HCT116 (cell line): Measurements from ENCODE around the gene DDB1.

Experiments used
- CTCF ChIP-seq, 3 experiments: fragments of 200-600 bp in 1 of 3; sonication (generic) in 1 of 3; IDR thresholded peaks in 2 of 3; conservative IDR thresholded peaks in 1 of 3; 2 replicates each; pipeline ENCODE4 v1.5.1; 2012 to 2017; ENCODE audit warnings: low read depth in 2 of 3, low read length in 2 of 3, antibody characterized with exemption in 1 of 3, borderline replicate concordance in 1 of 3, control low read depth in 1 of 3, mild to moderate bottlenecking in 1 of 3, mixed read lengths in 1 of 3, mixed run types in 1 of 3, moderate library complexity in 1 of 3; ENCODE audit not compliant: insufficient read depth in 1 of 3
- EZH2 ChIP-seq: fragments of 200-600 bp; sonication (generic); IDR thresholded peaks from 2 replicates; pipeline ENCODE4 v1.6.1; 2017; ENCODE audit warnings: antibody characterized with exemption, mixed run types
- POLR2A ChIP-seq: IDR thresholded peaks from 2 replicates; pipeline ENCODE4 v1.7.0; 2011; ENCODE audit warnings: borderline replicate concordance; ENCODE audit not compliant: insufficient read depth, insufficient read length; ENCODE audit errors: extremely low read depth
- POLR2AphosphoS5 ChIP-seq: IDR thresholded peaks from 2 replicates; pipeline ENCODE4 v1.6.1; 2011; ENCODE audit warnings: mild to moderate bottlenecking, low read depth, low read length, moderate library complexity
- REST ChIP-seq: IDR thresholded peaks from 2 replicates; pipeline ENCODE4 v1.6.1; 2012; ENCODE audit warnings: low read depth
- YY1 ChIP-seq: IDR thresholded peaks from 2 replicates; pipeline ENCODE4 v1.6.1; 2011; ENCODE audit warnings: low read length, low read depth, moderate library complexity, mild to moderate bottlenecking; ENCODE audit not compliant: insufficient replicate concordance; ENCODE audit errors: extremely low read depth
- ZNF274 ChIP-seq: fragments of 200-500 bp; sonication (Bioruptor generic); IDR thresholded peaks from 2 replicates; pipeline ENCODE4 v1.6.1; 2014; ENCODE audit warnings: mild to moderate bottlenecking, low read depth, low read length, inconsistent platforms

GRCh38 chr11:61275191-61275590, 57.7 kb downstream of the DDB1 start:
- TF ChIP-seq POLR2A (no peak), POLR2AphosphoS5 (no peak), REST (no peak), YY1 (no peak), EZH2 (no peak), CTCF (IDR thresholded peaks at IDR 0.05 in 2 of 3, conservative IDR thresholded peaks at IDR 0.05 in 1 of 3; ENCODE audit: borderline replicate concordance in 1 of 3, insufficient read depth in 1 of 3, low read depth in 2 of 3, low read length in 2 of 3) (no peak), ZNF274 (no peak)
